Measurements from ENCODE around the gene ZBTB39.
"Not testable (repeated sequence)": the region's sequence is repeated elsewhere in the genome, so short reads cannot be mapped to it uniquely, and the experiment has no call there.

ZBTB39 gene

DNA sequence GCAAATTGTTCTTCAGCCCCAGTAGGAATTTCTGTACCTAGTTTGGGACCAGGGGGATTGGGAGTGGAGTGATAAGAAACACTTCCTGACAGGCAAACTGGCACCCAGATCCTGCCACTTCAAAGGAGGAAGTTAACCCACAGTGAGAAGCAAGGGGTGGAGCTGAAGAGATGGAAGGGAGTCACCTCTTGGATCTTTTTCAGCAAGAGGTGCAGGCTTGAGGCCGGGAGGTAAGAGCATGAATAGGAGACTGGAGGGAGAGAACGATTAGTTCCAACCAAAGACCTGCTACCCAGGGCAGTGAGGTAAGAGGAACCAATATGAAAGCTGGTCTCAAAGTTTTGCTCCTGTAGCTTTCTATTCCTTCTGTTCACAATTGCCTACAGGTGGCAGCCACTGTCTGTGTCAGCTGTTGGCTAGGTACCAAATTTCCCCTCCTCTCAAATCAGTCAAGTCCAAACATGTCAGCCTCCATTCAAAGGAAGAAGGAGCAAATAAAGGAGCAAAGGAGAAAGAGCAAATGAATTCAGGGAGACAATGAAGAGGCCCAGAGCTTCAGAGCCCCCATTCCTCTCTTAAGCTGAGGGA is 24.9 kb upstream of the ZBTB39 start:
- DNase-seq: no peak

DNA sequence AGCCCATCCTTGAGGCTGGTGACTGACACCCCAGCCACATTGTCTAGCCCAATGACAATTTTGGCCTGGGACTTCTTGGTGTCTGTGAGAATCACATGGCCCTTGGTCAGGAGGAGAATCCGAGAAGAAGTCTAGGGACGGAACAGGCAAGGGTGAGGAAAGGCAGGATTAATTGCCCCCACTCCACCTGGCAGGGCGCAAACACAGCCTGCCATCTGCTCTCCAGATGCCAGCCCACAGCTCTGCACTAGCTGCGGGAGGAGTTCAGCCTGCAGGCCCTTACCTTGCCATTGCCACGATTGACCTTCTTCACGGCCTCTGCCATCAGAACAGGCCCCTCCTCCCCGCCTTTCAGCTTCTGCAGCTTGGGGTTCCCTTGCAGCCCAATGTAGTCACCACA is 23.1 kb upstream of the ZBTB39 start:
- no peak for DNase-seq

- no peak for DNase-seq
Observed at GRCh38 chr12:57027805-57028153, 21.4 kb upstream of the ZBTB39 start.

DNA sequence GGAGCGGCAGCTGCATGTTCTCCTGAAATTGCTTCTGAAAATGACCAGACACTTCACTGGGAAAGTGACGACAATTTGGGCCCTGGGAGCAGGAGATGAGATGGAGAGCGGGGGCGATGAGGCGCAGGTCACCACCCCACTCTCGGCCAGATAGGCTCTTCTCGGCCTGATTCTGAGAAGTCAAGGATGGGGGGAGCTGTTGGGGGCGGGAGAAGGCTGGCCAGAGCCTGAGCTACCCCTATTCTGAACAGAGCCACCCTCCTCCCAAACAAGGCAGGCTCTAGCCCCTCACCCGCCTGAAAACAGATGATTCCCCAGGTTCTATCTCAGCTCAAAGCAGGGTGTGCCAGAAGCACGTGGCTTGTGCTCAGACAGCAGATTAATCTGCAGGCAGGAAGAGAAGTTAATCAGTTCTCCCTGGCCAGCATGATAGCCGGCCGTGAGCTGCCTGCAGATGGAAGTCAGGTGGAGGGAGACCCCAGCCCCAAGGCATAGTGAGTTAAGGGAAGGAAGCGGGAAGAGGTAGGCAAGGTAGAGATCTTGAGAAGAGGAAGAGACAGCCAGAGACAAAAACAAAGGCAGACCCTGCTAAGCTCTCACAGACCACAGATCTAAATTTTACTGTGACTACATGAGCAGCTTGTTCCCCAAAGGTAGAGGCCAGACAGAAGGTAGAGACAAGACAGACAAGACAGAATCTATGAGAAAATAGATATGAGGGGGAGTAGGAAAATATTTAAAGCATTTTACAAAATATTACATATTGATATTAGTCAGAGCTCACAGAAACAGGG is 20.9 kb upstream of the ZBTB39 start:
- DNase-seq: no peak

GRCh38 chr12:57025196-57025595 is 18.9 kb upstream of the ZBTB39 start:
- DNase-seq: no peak

- not testable (repeated sequence) for DNase-seq
Observed at GRCh38 chr12:57022324-57022723, 16.0 kb upstream of the ZBTB39 start.

DNA sequence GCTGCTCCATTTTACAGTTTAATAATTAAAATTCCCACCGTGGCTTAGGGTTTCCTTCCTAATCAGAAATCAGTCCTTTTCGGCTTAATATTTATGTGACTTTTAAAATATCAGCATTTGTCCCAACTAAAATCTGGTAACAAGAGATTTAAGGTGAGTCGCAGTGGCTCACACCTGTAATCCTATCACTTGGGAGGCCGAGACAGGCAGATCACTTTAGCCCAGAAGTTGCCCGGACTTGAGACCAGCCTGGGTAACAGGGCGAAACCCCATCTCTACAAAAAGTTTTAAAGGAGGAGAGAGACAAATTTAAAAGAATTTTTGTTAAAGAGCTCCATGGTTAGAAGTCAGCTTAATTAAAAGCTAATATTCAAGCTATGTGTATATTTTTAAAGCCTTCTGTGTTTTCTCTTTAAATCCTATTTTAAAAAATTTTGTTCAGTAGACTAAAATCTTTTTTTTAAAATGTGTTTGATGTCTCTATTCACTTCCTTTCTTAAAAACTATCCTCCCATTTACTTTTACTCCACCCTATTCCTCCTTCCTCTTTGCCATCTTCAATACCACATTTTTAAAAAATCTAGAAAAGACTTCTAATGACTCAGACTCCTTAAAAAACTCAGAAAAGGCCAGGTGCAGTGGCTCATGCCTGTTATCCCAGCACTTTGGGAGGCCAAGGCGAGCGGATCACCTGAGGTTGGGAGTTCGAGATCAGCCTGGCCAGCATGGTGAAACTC is 13.8 kb upstream of the ZBTB39 start:
- no peak for DNase-seq

GRCh38 chr12:57018906-57019305 is 12.6 kb upstream of the ZBTB39 start:
- DNase-seq: no peak

DNA sequence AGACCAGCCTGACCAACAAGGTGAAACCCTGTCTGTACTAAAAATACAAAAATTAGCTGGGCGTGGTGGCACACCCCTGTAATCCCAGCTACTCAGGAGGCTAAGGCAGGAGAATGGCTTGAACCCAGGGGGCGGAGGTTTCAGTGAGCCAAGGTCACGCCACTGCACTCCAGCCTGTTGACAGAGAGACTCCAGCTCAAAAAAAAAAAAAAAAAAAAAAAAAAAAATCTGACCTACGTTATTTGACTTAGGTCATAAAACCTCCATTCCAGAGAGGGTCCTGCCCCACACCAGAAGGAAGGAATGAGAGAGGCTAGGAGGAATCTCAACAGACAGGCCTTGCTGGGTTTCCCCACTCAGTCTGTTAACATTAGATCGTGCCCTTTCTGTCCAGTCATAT is 12.0 kb upstream of the ZBTB39 start:
- DNase-seq: not testable (repeated sequence)

DNA sequence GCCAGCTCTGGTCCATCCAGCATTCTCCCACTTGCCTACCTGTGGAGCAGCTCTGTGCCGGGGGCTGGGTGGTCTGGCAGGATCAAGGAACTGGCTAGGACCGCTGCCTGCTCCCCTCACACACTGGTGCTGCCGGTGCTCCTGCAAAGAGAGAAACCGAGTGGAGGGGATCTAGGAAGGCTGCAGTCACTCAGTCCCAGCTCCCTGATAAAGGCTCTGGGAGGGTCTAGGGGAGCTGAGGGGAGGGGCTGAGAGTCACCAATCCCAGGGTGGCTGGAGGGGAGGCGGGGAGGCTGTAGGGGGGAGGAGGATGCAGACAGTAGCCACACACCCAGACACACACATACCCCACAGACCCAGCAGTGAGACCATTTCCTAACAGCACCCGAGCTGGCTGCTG is 10.0 kb upstream of the ZBTB39 start, which contains the start of gene TAC3:
Gene TAC3 (minus strand): TSS at position 182 of the 400 bp plus-strand sequence. CDS start 732 bp downstream, outside the sequence.
- no peak for DNase-seq

DNA sequence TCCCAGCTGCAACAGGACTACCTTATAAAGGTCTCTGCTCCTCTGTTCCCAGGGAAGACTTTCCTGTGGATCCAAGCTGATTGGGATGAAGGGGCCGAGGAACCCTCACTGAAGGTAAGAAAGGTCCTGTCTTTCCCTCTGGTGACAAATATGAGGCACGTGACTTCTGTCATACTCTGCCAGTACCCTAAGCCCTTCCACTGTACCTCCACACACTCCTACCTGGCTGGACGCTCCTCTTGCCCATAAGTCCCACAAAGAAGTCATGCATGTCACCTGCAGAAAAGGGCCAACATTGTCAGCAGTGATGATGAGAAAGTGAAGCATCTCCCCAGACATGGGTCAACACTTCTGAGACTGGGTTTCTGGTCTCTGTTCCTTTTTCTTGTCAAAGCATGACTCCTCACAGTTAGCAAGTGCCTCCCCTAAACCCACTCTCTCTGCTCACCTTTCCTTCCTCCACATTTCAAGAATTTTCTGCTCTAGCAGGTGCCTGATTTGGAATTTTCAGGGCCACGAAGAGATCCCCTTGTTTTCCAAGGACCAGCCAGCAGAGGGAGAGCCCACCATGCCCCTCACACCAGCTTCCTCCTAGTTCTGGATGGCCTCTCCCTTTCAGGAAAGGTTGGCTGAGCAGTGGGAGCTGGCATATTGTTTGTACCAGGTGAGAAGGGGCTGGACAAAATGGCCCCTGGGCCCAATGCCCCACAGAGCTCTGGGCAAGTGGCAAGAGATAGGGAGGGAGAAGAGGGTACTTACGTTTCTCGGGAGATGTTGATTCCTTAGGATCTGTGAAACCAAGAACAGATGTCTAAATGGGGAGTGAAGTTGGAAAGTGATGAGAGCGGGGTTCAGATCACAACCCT is 6.5 kb upstream of the ZBTB39 start:
- no peak for DNase-seq

GRCh38 chr12:57011438-57012424 is 5.4 kb upstream of the ZBTB39 start:
- no peak for DNase-seq

GRCh38 chr12:57010627-57011247 is 4.4 kb upstream of the ZBTB39 start:
- DNase-seq: no peak

DNA sequence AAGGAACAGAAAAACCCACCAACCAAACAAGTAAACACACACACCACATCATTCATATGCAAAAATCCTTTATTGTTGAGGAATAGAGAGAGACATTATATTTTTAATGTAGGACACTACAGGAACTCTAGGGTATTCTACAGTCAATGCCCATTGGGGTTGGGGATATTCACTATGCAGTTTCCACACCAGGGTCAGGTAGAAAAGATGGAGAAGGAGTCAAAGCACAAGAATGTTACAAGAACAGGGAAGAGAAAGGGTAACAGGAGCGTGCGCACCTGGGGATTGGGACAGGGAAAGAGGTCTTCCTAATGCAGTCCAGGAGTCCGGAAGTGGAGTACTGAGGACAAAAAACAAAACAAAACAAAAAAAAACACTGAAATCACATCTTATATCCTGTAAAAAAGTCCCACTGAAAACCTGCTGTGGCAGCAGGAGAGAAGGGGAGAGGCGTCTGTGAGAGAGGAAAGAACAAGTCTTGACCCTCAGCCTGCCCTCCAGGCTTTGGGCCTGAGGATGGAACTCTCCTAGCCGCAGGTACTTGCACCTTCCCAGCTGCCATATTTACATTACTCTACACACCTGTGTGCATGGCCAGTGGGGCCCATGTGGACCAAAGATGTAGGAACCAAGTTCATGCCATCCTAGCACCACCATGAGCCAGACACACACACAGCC is 3.7 kb upstream of the ZBTB39 start:
- DNase-seq: no peak

GRCh38 chr12:57008178-57008577 is 1.8 kb upstream of the ZBTB39 start:
- no peak for DNase-seq

DNA sequence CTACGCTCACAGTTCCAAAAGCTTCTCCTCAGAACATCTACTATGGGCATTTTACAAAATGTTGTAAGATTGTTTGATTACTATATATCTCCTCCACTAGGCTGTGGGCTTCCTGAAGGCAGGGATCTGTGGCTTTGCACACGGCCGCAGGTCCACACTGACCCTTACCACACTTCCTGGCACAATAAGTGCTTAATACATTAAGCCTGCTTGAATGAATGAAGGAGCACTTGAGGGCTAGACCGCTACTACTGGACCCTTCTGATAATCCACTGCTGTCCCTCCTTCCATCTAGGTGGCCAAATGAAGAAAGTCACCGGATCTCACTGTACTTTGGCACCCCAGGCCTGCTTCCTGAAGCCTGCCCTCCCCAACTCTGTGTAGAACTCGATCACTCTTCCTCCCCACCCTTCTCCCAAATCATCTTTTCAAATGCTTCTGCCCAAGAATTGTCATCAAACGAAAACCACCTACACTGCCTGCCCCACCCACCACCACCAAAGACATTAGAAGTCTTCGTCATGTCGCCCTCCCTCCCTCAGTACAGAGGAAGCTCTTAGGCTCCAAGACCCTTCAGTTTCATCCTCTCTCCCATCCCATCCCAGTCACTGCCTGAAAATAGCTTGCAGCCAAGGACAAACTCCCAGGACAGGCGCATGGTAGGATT is 596 bp upstream of the ZBTB39 start:
- no peak for DNase-seq

GRCh38 chr12:57004651-57005050 is 1.7 kb downstream of the ZBTB39 start:
- DNase-seq: no peak

DNA sequence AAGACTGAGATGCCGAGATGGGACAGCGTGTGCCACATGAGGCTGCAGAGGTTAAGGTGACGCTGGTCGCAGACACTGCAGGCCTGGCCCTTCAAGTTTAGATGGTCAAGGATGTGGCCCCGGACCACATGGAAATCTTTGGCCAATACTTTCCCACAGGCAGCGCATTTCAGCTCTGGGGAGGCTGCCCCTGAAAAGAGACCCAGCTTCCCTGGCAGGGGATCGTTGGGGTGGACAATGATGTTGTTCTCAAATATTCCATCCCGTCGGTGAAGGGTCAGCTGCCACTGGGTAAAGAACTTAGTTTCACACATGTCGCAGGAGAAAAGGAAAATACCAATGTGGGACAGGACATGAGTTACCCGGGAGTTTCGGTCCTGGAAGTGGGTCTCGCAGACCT is 3.0 kb downstream of the ZBTB39 start:
- DNase-seq: no peak

- no peak for DNase-seq
Observed at GRCh38 chr12:57001448-57001906, 4.9 kb downstream of the ZBTB39 start.

GRCh38 chr12:57000393-57000792 is 6.0 kb downstream of the ZBTB39 start:
- DNase-seq: no peak
